Upper lobe of right lung (tissue), 1 donor: ENCODE results near the gene FKBP10. TPM values are rescaled to one million over a fixed set of nuclear protein-coding genes. Genes with fewer than 3 reads are reported as not detected.

Source experiments
- ATAC-seq: fragments of 200-7000 bp; cut with Tn5 transposase; one replicate; pipeline ENCODE4 v1.9.1; 2020; ENCODE audit warnings: mild to moderate bottlenecking, moderate library complexity
- DNase-seq: peaks from one replicate; pipeline ENCODE4 v3.0.0-alpha.2; 2020
- H3K27ac ChIP-seq: fragments of 200-600 bp; one replicate; pipeline ENCODE4 v1.8.0; 2022
- H3K27me3 ChIP-seq: fragments of 200-600 bp; one replicate; pipeline ENCODE4 v1.8.0; 2022; ENCODE audit warnings: mild to moderate bottlenecking
- H3K36me3 ChIP-seq: fragments of 200-600 bp; one replicate; pipeline ENCODE4 v1.8.0; 2022
- H3K4me1 ChIP-seq: fragments of 200-600 bp; one replicate; pipeline ENCODE4 v1.8.0; 2022
- H3K4me3 ChIP-seq: fragments of 200-600 bp; one replicate; pipeline ENCODE4 v1.8.0; 2022; ENCODE audit warnings: mild to moderate bottlenecking
- H3K9me3 ChIP-seq: fragments of 200-600 bp; one replicate; pipeline ENCODE4 v1.8.0; 2022
- CTCF ChIP-seq: fragments of 200-600 bp; IDR thresholded peaks from one replicate; pipeline ENCODE4 v1.8.0; 2022; ENCODE audit warnings: antibody characterized with exemption
- intact Hi-C: fragments of 100-400 bp; cut with DNase I; formaldehyde crosslinking; loops from one replicate; pipeline ENCODE4 v1.11.0; 2022
- long read RNA-seq: library from polyadenylated mRNA; unstranded; transcript quantifications from one replicate; pipeline ENCODE4 v2.0.0, GENCODE V29; 2021
- total RNA-seq: library from RNA; stranded (reverse); fragmentation: NEBNext Ultra II Directional; extraction: Animal tissue kit (Norgen Biotek cat#: 25700); gene quantifications from one replicate; pipeline ENCODE4 v1.2.1, GENCODE V29; 2021
- donor health status: DM: no; HTN: yes; CAD: no; lungs with severe emphysema.

Gene FKBP10
- 34.5 TPM for total RNA-seq
- long read RNA-seq, transcript FKBP10-201 (10 exons, 2,662 nt) = major isoform, 11 of 15 reads
- long read RNA-seq, partial matches to known transcripts = 2 of 15 reads
- long read RNA-seq, other reads (novel, unspliced or antisense) = 2 of 15 reads

DNA sequence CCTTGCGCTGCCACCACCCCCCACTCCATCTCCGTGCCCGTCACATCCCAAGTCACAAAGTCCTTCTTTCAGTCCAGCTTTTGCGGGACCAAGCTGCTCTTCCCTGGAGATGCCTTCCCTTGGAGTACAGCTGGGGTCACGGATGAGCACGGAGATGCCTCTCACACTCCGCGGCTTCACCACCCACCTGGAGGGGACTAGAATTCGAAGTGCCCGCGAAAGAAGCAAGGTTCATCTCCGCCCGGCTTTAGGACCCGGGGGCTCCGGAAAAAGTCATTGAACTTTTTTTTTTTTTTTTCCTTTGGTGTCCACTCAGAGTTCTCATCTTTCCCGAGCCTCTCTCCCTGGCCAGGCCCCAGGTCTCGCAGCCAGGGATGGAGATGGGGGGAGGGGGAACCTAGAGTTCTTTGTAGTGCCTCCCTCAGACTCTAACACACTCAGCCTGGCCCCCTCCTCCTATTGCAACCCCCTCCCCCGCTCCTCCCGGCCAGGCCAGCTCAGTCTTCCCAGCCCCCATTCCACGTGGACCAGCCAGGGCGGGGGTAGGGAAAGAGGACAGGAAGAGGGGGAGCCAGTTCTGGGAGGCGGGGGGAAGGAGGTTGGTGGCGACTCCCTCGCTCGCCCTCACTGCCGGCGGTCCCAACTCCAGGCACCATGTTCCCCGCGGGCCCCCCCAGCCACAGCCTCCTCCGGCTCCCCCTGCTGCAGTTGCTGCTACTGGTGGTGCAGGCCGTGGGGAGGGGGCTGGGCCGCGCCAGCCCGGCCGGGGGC is at the start of gene FKBP10:
Gene FKBP10 (plus strand): TSS at position 624 of the 771 bp plus-strand sequence. CDS start 31 bp downstream, at position 655.
- peak; percentile 73 for DNase-seq

GRCh38 chr17:41763327-41763726 is 49.5 kb upstream of the FKBP10 start:
- Histone ChIP-seq H3K36me3 (peaks cover 97% of the 10 kb centered on the region), H3K27ac (no peak overlapping the region), H3K4me3 (no peak overlapping the region), H3K4me1 (no peaks in the 10 kb centered on the region), H3K27me3 (no peaks in the 10 kb centered on the region), H3K9me3 (no peaks in the 10 kb centered on the region)
- TF ChIP-seq CTCF = no peak
- intact Hi-C loops = no loop called here
- DNase-seq = no peak
- no peak for ATAC-seq

More for the DNA sequence above, at the start of gene FKBP10:
- Histone ChIP-seq H3K4me1 (peaks cover 25% of the 10 kb centered on the region), H3K27me3 (no peaks in the 10 kb centered on the region), H3K9me3 (no peaks in the 10 kb centered on the region), H3K4me3 (peak within 1 kb of the TSS; percentile 69), H3K27ac (peak within 1 kb of the TSS; percentile 72), H3K36me3 (no peaks in the 10 kb centered on the region)
- no peak for ATAC-seq
- intact Hi-C loops = no loop called here
- TF ChIP-seq CTCF = no peak

DNA sequence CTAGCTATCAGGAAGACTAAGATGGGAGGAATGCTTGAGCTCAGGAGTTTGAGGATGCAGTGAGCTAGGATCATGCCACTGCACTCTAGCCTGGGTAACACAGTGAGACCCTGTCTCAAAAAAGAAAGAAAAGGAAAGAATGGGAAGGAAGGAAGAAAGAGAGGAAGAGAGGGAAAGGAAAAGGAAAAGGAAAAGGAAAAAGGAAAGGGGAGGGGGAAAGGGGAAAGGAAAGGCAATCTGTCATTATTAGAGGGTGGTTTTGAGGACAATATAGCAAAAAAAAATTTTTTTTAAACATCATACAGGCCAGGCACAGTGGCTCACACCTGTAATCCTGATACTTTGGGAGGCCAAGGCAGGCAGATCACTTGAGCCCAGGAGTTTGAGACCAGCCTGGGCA is 46.7 kb upstream of the FKBP10 start:
- intact Hi-C loops = no loop called here
- Histone ChIP-seq H3K27me3 (no peaks in the 10 kb centered on the region), H3K4me1 (no peaks in the 10 kb centered on the region), H3K36me3 (peaks cover 97% of the 10 kb centered on the region), H3K4me3 (no peak overlapping the region), H3K27ac (no peak overlapping the region), H3K9me3 (no peaks in the 10 kb centered on the region)
- TF ChIP-seq CTCF = no peak
- DNase-seq = no peak
- ATAC-seq = no peak

- DNase-seq = no peak
- Histone ChIP-seq H3K27ac (no peak overlapping the region), H3K27me3 (no peaks in the 10 kb centered on the region), H3K4me1 (peaks cover 7% of the 10 kb centered on the region), H3K36me3 (peaks cover 89% of the 10 kb centered on the region), H3K4me3 (no peak overlapping the region), H3K9me3 (no peaks in the 10 kb centered on the region)
- TF ChIP-seq CTCF = no peak
- no peak for ATAC-seq
- intact Hi-C loops = no loop called here
Observed at GRCh38 chr17:41767324-41768042, 45.3 kb upstream of the FKBP10 start.

DNA sequence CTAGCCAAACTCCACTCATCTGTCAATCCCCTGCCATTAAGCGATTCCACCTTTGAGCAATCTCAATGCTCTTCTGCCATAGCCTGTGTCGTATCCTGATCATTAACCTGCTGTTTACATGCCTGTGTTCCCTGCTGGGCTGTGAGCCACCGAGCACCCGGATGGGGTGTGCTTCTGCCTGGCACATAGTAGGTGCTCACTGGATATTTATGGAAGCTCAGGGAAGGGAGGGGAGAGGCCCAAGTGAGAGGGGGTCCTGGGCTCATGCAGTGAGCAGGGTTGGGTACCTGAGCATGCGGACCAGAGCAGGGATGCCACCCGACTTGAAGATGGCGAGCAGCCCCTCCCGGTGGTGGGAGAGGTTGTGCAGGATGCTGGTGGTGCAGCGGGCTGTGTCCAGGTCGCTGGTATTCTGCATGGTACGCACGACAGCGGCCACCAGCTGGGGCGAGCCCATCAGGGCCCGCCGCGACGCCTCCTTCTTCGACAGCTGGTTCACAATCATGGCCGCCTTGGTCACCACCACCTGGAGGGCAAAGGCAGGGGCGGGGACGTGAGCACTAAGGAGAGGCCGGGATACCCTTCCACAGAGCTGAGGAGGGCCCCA is 44.0 kb upstream of the FKBP10 start:
- no peak overlapping the region for H3K4me3 ChIP-seq
- H3K4me1 ChIP-seq = peaks cover 20% of the 10 kb centered on the region
- DNase-seq (no peak), ATAC-seq (no peak)
- no peak overlapping the region for H3K27ac ChIP-seq
- TF ChIP-seq CTCF = no peak
- intact Hi-C loops = no loop called here
- H3K36me3 ChIP-seq = peaks cover 76% of the 10 kb centered on the region
- no peaks in the 10 kb centered on the region for H3K27me3 ChIP-seq
- H3K9me3 ChIP-seq = no peaks in the 10 kb centered on the region
